Stomach (tissue), 9 donors: ENCODE measurements around the gene MTA3. TPM values are rescaled to one million over a fixed set of nuclear protein-coding genes. Genes with fewer than 3 reads are reported as not detected.
A peak's percentile ranks its signal among the peaks of the same experiment; 100 is the strongest.

Experiments
- DNase-seq, 2 donors: peaks; one replicate each; pipeline versions ENCODE4 v3.0.0 to v3.0.0-alpha.2; 2013 to 2019
- H3K27ac ChIP-seq, 5 donors: fragments of 200-600 bp in 4 of 5; sonication (generic) in 4 of 5; one replicate each; pipeline ENCODE4 v1.5.1; 2013 to 2019; ENCODE audit warnings: mild to moderate bottlenecking in 1 of 5, moderate library complexity in 1 of 5
- H3K27me3 ChIP-seq, 3 donors: fragments of 200-600 bp; sonication (generic); one replicate each; pipeline ENCODE4 v1.5.1; 2017 to 2019; ENCODE audit warnings: mixed run types in 1 of 3
- H3K36me3 ChIP-seq, 4 donors: fragments of 200-600 bp; sonication (generic); 1 replicate in 3 of 4; 2 replicates in 1 of 4; pipeline ENCODE4 v1.5.1; 2016 to 2019
- H3K4me1 ChIP-seq, 4 donors: fragments of 200-600 bp; sonication (generic); one replicate each; pipeline ENCODE4 v1.5.1; 2016 to 2019
- H3K4me3 ChIP-seq, 4 donors: fragments of 200-600 bp; sonication (generic) in 3 of 4; one replicate each; pipeline ENCODE4 v1.5.1; 2016 to 2019; ENCODE audit warnings: mild to moderate bottlenecking in 1 of 4
- H3K9me3 ChIP-seq, 4 donors: fragments of 200-600 bp; sonication (generic); one replicate each; pipeline ENCODE4 v1.5.1; 2016 to 2019
- CTCF ChIP-seq, 7 experiments: fragments of 450-650 bp in 4 of 7; fragments of 200-600 bp in 3 of 7; sonication (generic) in 3 of 7; IDR thresholded peaks; one replicate each; pipeline ENCODE4 v1.5.1; 2016 to 2019; ENCODE audit warnings: antibody characterized with exemption in 7 of 7, control low read depth in 2 of 7, mild to moderate bottlenecking in 1 of 7
- EP300 ChIP-seq: sonication (generic); formaldehyde crosslinking; IDR thresholded peaks from one replicate; pipeline ENCODE4 v1.6.1; 2017; ENCODE audit warnings: antibody characterized with exemption
- POLR2A ChIP-seq, 4 donors: fragments of 450-650 bp; IDR thresholded peaks; one replicate each; pipeline ENCODE4 v1.6.1; 2016; ENCODE audit warnings: antibody characterized with exemption in 4 of 4, control low read depth in 2 of 4, mild to moderate bottlenecking in 1 of 4, moderate library complexity in 1 of 4
- POLR2AphosphoS5 ChIP-seq, 3 donors: sonication (generic); formaldehyde crosslinking; IDR thresholded peaks; one replicate each; pipeline ENCODE4 v1.6.1; 2016; ENCODE audit warnings: antibody characterized with exemption in 3 of 3
- WGBS, 5 donors: extraction: QIAGEN DNeasy Blood & Tissue Kit in 3 of 5; methylation state at CpG; one replicate each; pipeline versions ENCODE4 v1.1.5 to v1.1.7; 2013 to 2018; 5-methylcytosine and 5-hydroxymethylcytosine counted together
- intact Hi-C: fragments of 100-400 bp; cut with DNase I; formaldehyde crosslinking; loops from one replicate; pipeline ENCODE4 v1.15.1; 2023; ENCODE audit warnings: low total_unique reads
- polyA plus RNA-seq, 3 donors: library from polyadenylated mRNA; stranded (reverse); fragments of 200-250 nt; gene quantifications; one replicate each; pipeline ENCODE4 v1.2.3, GENCODE V29; 2013
- total RNA-seq, 5 donors: library from RNA; depleted of rRNA; stranded (reverse); fragments of >200 nt; gene quantifications; one replicate each; pipeline versions ENCODE4 v1.1.0 to v1.2.3, GENCODE V29; 2014 to 2016
- donor health status: healthy with polysubstance abuse.
- donor health status: Bipolar disorder and iron deficiency.
- donor health status: healthy.

MTA3 gene
- total and polyA plus RNA-seq, 8 donors: 27.8 to 120 (median 49.1) TPM

DNA sequence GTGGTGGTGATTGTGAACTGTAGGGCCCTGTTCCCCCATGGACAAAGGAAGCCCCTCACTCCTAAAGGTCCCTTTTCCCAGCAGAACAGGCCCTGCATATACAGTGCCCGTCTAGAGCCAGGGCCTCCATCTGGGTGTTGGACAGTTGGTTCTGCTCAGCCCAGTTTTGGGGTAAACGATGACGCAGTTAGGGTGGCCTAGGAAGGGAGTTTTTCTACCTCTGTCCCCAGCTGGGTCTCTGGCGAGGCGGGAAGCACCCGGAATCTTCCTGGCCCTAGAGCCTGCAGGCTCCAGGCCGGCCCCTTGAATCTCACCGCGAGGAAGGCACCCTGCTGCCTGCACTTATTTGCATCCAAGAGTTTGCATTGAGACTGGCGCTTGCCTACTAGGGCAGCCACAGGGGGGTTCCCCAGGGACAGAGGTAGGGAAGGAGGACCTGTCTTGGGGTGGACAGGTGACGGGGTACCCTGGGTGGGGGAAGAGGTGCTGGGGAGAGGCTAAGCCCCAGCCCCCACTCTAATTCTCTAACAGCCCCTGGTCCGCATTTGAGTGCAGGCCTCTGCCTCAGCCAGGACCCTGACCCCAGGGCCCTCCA, 529 bp upstream of the MTA3 start:
- H3K4me3 ChIP-seq: peak overlapping the region; percentile 72 to 95 (median 88)
- peak overlapping the region; percentile 92 to 98 (median 97) for H3K27ac ChIP-seq
- 19 to 38% (median 31%) methylated on average over 11 to 12 of the region's 12 CpGs for WGBS, 5 donors
- H3K27me3 ChIP-seq: no peaks in the 10 kb centered on the region
- intact Hi-C loops: no loop called here
- no peak for TF ChIP-seq EP300
- peaks cover 17 to 53% (median 31%) of the 10 kb centered on the region in 4 donors for H3K4me1 ChIP-seq
- peak; percentile 55 to 72 for DNase-seq
- peaks cover 0 to 12% (median 6%) of the 10 kb centered on the region in 4 donors for H3K36me3 ChIP-seq
- H3K9me3 ChIP-seq: no peaks in the 10 kb centered on the region

- H3K27ac ChIP-seq: peak overlapping the region; percentile 92 to 98 (median 97)
- intact Hi-C loops: no loop called here
- DNase-seq: peak; percentile 38 to 72
Measured at GRCh38 chr2:42569116-42569711, 782 bp downstream of the MTA3 start.

DNA sequence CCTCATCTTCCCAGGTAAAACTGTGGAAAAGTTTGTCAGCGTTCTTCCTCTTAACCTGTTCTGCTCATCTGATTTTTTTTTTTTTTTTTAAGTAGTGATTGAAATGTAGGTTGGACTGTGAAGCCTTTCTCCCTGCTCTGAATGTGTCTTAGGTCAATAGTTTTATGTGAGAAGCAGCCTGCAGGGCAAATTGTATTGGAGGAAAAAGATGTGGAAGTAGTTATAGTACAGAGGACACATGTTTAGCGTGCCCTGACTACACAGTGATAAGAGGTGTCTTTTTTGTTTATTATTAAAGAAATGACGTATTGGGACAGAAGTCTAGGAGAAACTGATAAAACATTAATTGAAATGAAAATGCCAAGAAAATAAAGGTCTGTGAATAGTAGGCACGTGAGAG, 1.5 kb downstream of the MTA3 start:
- 26 to 46% (median 31%) methylated on average over 4 of the region's 4 CpGs for WGBS, 5 donors
- intact Hi-C loops: no loop called here
- peaks cover 0 to 29% (median 24%) of the 10 kb centered on the region in 4 donors for H3K36me3 ChIP-seq
- TF ChIP-seq POLR2A (IDR thresholded peaks at IDR 0.05) (no peak), CTCF (IDR thresholded peaks at IDR 0.05) (no peak), POLR2AphosphoS5 (IDR thresholded peaks at IDR 0.05) (no peak), EP300 (no peak)
- DNase-seq: peak in 1 of 2 donors; percentile 35
- H3K4me1 ChIP-seq: peaks cover 17 to 53% (median 35%) of the 10 kb centered on the region in 4 donors
- no peaks in the 10 kb centered on the region for H3K27me3 ChIP-seq
- peak overlapping the region in 4 of 5 donors; percentile 92 to 97 (median 96) for H3K27ac ChIP-seq
- H3K9me3 ChIP-seq: no peaks in the 10 kb centered on the region
- H3K4me3 ChIP-seq: peak overlapping the region; percentile 72 to 95 (median 88)

More at GRCh38 chr2:42569116-42569711, 782 bp downstream of the MTA3 start:
- Histone ChIP-seq H3K4me3 (peak overlapping the region; percentile 72 to 95 (median 88)), H3K36me3 (peaks cover 0 to 24% (median 17%) of the 10 kb centered on the region in 4 donors), H3K27me3 (no peaks in the 10 kb centered on the region), H3K9me3 (no peaks in the 10 kb centered on the region), H3K4me1 (peaks cover 17 to 47% (median 31%) of the 10 kb centered on the region in 4 donors)
- 2 to 10% (median 3%) methylated on average over 16 to 20 of the region's 20 CpGs for WGBS, 5 donors
- TF ChIP-seq POLR2A (IDR thresholded peaks at IDR 0.05) (no peak), POLR2AphosphoS5 (IDR thresholded peaks at IDR 0.05) (peak in 2 of 3 donors; percentile 12 to 23)

GRCh38 chr2:42572297-42573081, 4.1 kb downstream of the MTA3 start:
- peaks cover 0 to 46% (median 32%) of the 10 kb centered on the region in 4 donors for H3K36me3 ChIP-seq
- intact Hi-C loops: no loop called here

More at GRCh38 chr2:42572297-42573081, 4.1 kb downstream of the MTA3 start:
- Histone ChIP-seq H3K27ac (no peak overlapping the region), H3K9me3 (no peaks in the 10 kb centered on the region), H3K4me3 (no peak overlapping the region), H3K4me1 (peaks cover 13 to 54% (median 31%) of the 10 kb centered on the region in 4 donors), H3K27me3 (no peaks in the 10 kb centered on the region)
- DNase-seq: peak in 1 of 2 donors; percentile 11
- TF ChIP-seq POLR2A (IDR thresholded peaks at IDR 0.05) (no peak), EP300 (no peak), CTCF (IDR thresholded peaks at IDR 0.05) (no peak), POLR2AphosphoS5 (IDR thresholded peaks at IDR 0.05) (no peak)
- WGBS, 5 donors: 92 to 96% (median 94%) methylated on average over 10 of the region's 10 CpGs
